HCT116 (cell line): Measurements from ENCODE around the gene SLC16A12.

Experiments used
- CEBPB ChIP-seq: IDR thresholded peaks from 2 replicates; pipeline ENCODE4 v1.6.1; 2012; ENCODE audit warnings: low read depth
- EGR1 ChIP-seq: IDR thresholded peaks from 2 replicates; pipeline ENCODE4 v1.6.1; 2012; ENCODE audit warnings: low read depth
- EZH2 ChIP-seq: fragments of 200-600 bp; sonication (generic); IDR thresholded peaks from 2 replicates; pipeline ENCODE4 v1.6.1; 2017; ENCODE audit warnings: antibody characterized with exemption, mixed run types
- POLR2A ChIP-seq: IDR thresholded peaks from 2 replicates; pipeline ENCODE4 v1.7.0; 2011; ENCODE audit warnings: borderline replicate concordance; ENCODE audit not compliant: insufficient read depth, insufficient read length; ENCODE audit errors: extremely low read depth
- POLR2AphosphoS5 ChIP-seq: IDR thresholded peaks from 2 replicates; pipeline ENCODE4 v1.6.1; 2011; ENCODE audit warnings: mild to moderate bottlenecking, low read depth, low read length, moderate library complexity
- RAD21 ChIP-seq: IDR thresholded peaks from 2 replicates; pipeline ENCODE4 v1.6.1; 2012; ENCODE audit warnings: low read depth, mild to moderate bottlenecking
- SP1 ChIP-seq: IDR thresholded peaks from 2 replicates; pipeline ENCODE4 v1.6.1; 2012; ENCODE audit warnings: low read depth
- TF ChIP-seq, protein P1 (sequence below), 3 experiments: fragments of 200-600 bp in 1 of 3; sonication (generic) in 1 of 3; IDR thresholded peaks in 2 of 3; conservative IDR thresholded peaks in 1 of 3; 2 replicates each; pipeline ENCODE4 v1.5.1; 2012 to 2017; ENCODE audit warnings: low read depth in 2 of 3, low read length in 2 of 3, antibody characterized with exemption in 1 of 3, borderline replicate concordance in 1 of 3, control low read depth in 1 of 3, mild to moderate bottlenecking in 1 of 3, mixed read lengths in 1 of 3, mixed run types in 1 of 3, moderate library complexity in 1 of 3; ENCODE audit not compliant: insufficient read depth in 1 of 3
- TF ChIP-seq, protein P2 (sequence below): IDR thresholded peaks from 2 replicates; pipeline ENCODE4 v1.6.1; 2012

DNA sequence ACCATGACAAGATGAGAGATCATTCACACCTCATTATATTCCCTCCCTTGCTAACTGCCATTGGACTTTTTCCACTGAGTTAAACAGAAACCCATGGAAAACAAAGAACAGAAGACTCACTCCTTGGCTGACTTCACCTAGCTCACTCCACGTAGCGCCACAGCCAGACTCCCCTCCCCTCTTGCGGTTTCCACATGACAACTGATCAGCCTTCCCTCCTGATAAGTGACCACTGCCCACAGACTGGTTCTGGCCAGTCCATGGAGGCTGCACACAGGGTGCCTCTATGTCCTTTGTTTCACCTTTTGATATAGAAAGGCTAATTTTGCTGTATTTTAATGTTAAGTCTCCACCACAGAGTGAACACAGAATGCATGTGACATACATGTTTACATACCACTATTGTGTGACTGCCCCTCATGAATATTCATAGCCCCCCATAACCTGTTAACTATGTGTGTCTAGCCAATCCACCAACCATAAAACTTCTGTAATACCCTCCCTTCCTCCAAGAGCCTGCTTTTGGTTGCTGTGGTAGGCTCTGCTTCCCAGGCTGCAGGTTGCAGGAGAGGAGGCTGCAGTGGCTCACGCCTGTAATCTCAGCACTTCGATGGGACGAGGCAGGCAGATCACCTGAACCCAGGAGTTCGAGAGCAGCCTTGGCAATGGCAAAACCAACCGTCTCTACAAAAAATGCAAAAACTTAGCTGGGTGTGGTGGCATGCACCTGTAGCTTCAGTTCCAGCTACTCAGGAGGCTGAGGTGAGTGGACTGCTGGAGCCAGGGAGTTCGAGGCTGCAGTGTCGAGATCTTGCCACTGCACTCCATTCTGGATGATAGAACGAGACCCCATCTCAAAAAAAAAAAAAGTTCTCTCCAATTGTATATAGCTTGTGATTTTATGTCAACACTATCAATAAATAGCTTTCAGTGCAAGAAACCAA lies 131.0 kb downstream of the SLC16A12 start:
- no peak for TF ChIP-seq SP1
- TF ChIP-seq EGR1: no peak
- no peak for TF ChIP-seq POLR2A
- TF ChIP-seq POLR2AphosphoS5: no peak
- TF ChIP-seq, protein P1, sequence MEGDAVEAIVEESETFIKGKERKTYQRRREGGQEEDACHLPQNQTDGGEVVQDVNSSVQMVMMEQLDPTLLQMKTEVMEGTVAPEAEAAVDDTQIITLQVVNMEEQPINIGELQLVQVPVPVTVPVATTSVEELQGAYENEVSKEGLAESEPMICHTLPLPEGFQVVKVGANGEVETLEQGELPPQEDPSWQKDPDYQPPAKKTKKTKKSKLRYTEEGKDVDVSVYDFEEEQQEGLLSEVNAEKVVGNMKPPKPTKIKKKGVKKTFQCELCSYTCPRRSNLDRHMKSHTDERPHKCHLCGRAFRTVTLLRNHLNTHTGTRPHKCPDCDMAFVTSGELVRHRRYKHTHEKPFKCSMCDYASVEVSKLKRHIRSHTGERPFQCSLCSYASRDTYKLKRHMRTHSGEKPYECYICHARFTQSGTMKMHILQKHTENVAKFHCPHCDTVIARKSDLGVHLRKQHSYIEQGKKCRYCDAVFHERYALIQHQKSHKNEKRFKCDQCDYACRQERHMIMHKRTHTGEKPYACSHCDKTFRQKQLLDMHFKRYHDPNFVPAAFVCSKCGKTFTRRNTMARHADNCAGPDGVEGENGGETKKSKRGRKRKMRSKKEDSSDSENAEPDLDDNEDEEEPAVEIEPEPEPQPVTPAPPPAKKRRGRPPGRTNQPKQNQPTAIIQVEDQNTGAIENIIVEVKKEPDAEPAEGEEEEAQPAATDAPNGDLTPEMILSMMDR (IDR thresholded peaks at IDR 0.05 in 2 of 3, conservative IDR thresholded peaks at IDR 0.05 in 1 of 3; ENCODE audit: borderline replicate concordance in 1 of 3, insufficient read depth in 1 of 3, low read depth in 2 of 3, low read length in 2 of 3): no peak
- no peak for TF ChIP-seq RAD21
- TF ChIP-seq, protein P2, sequence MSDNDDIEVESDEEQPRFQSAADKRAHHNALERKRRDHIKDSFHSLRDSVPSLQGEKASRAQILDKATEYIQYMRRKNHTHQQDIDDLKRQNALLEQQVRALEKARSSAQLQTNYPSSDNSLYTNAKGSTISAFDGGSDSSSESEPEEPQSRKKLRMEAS: no peak
- no peak for TF ChIP-seq EZH2
- TF ChIP-seq CEBPB: no peak
